BJ (cell line): ENCODE results near the gene BCAS3. TPM values are rescaled to one million over a fixed set of nuclear protein-coding genes. Genes with fewer than 3 reads are reported as not detected.

ENCODE experiments used
- CTCF ChIA-PET: fragments of 350-600 bp; formaldehyde crosslinking; extraction: SDS; loops from one replicate; lab custom pipeline; 2021; ENCODE audit warnings: antibody characterized with exemption, inconsistent platforms; lab: Yijun Ruan, JAX
- POLR2A ChIA-PET: fragments of 300-600 bp; sonication (Branson Sonifier 250); formaldehyde crosslinking; extraction: SDS; loops from one replicate; lab custom pipeline; 2021; ENCODE audit warnings: antibody characterized with exemption; lab: Charles Lee
- DNase-seq: peaks from one replicate; pipeline ENCODE4 v3.0.0-alpha.2; 2011; ENCODE audit warnings: low read depth
- H3K27me3 ChIP-seq: 2 replicates; pipeline ENCODE4 v1.6.0; 2011; ENCODE audit warnings: low read length; ENCODE audit not compliant: control insufficient read depth, insufficient read depth
- H3K36me3 ChIP-seq: 2 replicates; pipeline ENCODE4 v1.5.1; 2011; ENCODE audit warnings: low read length; ENCODE audit not compliant: control insufficient read depth, insufficient read depth
- H3K4me3 ChIP-seq: 2 replicates; pipeline ENCODE4 v1.5.1; 2011; ENCODE audit warnings: low read depth, mild to moderate bottlenecking, control low read depth, low read length
- CTCF ChIP-seq: IDR thresholded peaks from 2 replicates; pipeline ENCODE4 v1.5.1; 2011; ENCODE audit warnings: low read depth, mild to moderate bottlenecking, control low read depth, inconsistent platforms, low read length, moderate library complexity; ENCODE audit not compliant: insufficient read depth
- polyA plus RNA-seq: library from polyadenylated mRNA; depleted of rRNA; stranded (reverse); fragments of >200 nt; gene quantifications from 2 replicates; pipeline ENCODE4 v1.2.3, GENCODE V29; 2011

The BCAS3 gene
- polyA plus RNA-seq, 1 experiment: 19.5 TPM

GRCh38 chr17:61392679-61393078, 715.0 kb downstream of the BCAS3 start:
- Histone ChIP-seq H3K4me3 (no peak overlapping the region), H3K27me3 (no peaks in the 10 kb centered on the region), H3K36me3 (no peaks in the 10 kb centered on the region)
- TF ChIP-seq CTCF: no peak
- no peak for DNase-seq
- POLR2A ChIA-PET: no interaction called here
- CTCF ChIA-PET: interaction anchor here (1.2 kb wide), 1 partner anchor 148 kb away, joined by 3 read pairs; no protein-coding TSS in a partner anchor

- CTCF ChIA-PET: interaction anchor here (0.7 to 2.4 kb wide), 8 partner anchors 8 to 422 kb away, joined by 3 to 13 read pairs (median 4); no protein-coding TSS in a partner anchor
Observed at GRCh38 chr17:61393550-61393903, 715.9 kb downstream of the BCAS3 start.

GRCh38 chr17:61393904-61394629, 716.4 kb downstream of the BCAS3 start:
- no peaks in the 10 kb centered on the region for H3K27me3 ChIP-seq
- CTCF ChIA-PET: interaction anchor here (0.7 to 2.4 kb wide), 12 partner anchors 9 to 422 kb away, joined by 3 to 13 read pairs (median 4); no protein-coding TSS in a partner anchor
- H3K4me3 ChIP-seq: no peak overlapping the region
- no peaks in the 10 kb centered on the region for H3K36me3 ChIP-seq
- TF ChIP-seq CTCF: no peak
- no peak for DNase-seq
- POLR2A ChIA-PET: no interaction called here

More at GRCh38 chr17:61393550-61393903, 715.9 kb downstream of the BCAS3 start:
- H3K4me3 ChIP-seq: no peak overlapping the region
- no peaks in the 10 kb centered on the region for H3K27me3 ChIP-seq
- no peaks in the 10 kb centered on the region for H3K36me3 ChIP-seq
- peak; percentile 28; the same call in 1 of the 2 replicates for TF ChIP-seq CTCF
- DNase-seq: no peak
- POLR2A ChIA-PET: no interaction called here

- POLR2A ChIA-PET: interaction anchor here (0.6 kb wide), 1 partner anchor 721 kb away, joined by 3 read pairs; no protein-coding TSS in a partner anchor
Observed at GRCh38 chr17:61394630-61395408, 717.2 kb downstream of the BCAS3 start.

More at GRCh38 chr17:61394630-61395408, 717.2 kb downstream of the BCAS3 start:
- CTCF ChIA-PET: interaction anchor here (0.9 to 2.4 kb wide), 10 partner anchors 8 to 423 kb away, joined by 3 to 13 read pairs (median 4); no protein-coding TSS in a partner anchor
- H3K27me3 ChIP-seq: no peaks in the 10 kb centered on the region
- no peak for DNase-seq
- H3K4me3 ChIP-seq: no peak overlapping the region
- H3K36me3 ChIP-seq: no peaks in the 10 kb centered on the region
- TF ChIP-seq CTCF: no peak
